Sigmoid colon (tissue), 3 donors: ENCODE data around the gene NCAM2.

Source experiments
- CTCF ChIP-seq, 4 experiments: fragments of 450-650 bp in 3 of 4; fragments of 200-600 bp in 1 of 4; IDR thresholded peaks; one replicate each; pipeline ENCODE4 v1.5.1; 2016 to 2019; ENCODE audit warnings: antibody characterized with exemption in 4 of 4, mild to moderate bottlenecking in 3 of 4, moderate library complexity in 2 of 4
- POLR2A ChIP-seq, 2 donors: fragments of 450-650 bp; IDR thresholded peaks; one replicate each; pipeline ENCODE4 v1.6.1; 2016; ENCODE audit warnings: antibody characterized with exemption in 2 of 2, mild to moderate bottlenecking in 2 of 2, moderate library complexity in 2 of 2

GRCh38 chr21:21457077-21457476 lies 458.9 kb downstream of the NCAM2 start:
- TF ChIP-seq CTCF (IDR thresholded peaks at IDR 0.05) (no peak), POLR2A (IDR thresholded peaks at IDR 0.05) (no peak)
